Muscle of arm (tissue), 12 donors: ENCODE measurements around the gene CDH23. TPM values are rescaled to one million over a fixed set of nuclear protein-coding genes. Genes with fewer than 3 reads are reported as not detected.

ENCODE experiments used
- DNase-seq: peaks from one replicate; pipeline ENCODE4 v3.0.0-alpha.2; 2013
- polyA plus RNA-seq, 12 donors: library from polyadenylated mRNA; unstranded; fragments of 120-200 nt; gene quantifications; one replicate each; pipeline ENCODE4 v1.2.1, GENCODE V29; 2013; ENCODE audit not compliant: insufficient read length in 12 of 12

Gene CDH23
- polyA plus RNA-seq, 12 donors = 2.9 to 7.4 (median 4.3) TPM; not detected in 1

- no peak for DNase-seq
These were observed 117.2 kb downstream of the CDH23 start for GRCh38 chr10:71513936-71514335.

DNA sequence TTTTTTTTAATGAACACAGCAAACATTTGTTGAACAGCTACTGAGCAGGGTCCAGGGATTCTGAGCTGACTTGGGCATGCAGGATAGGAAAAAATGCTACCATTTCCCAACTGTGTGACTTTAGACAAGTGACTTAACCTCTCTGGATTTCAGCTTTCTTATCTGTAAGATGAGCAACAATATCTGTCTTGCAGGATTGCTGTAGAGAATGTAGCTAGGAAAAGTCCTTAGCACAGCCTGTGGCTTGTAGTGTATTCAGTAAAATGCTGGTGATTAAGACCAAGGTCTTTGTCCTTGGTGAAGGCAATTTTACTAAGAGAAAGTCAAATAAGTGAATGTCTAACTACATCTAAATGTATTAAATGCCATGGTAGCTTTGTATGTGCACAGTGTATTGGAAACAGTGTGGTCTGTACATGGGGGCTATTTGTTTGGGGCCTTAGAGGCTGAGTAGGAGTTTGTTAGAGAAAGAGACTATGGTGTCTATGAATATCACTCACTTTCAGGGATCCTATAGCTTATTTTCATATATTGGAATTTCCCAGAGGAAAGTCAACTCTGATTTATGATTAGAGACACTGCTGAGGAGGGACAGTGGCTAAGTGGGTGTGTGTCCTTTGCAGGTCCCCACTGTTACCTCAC, 118.9 kb downstream of the CDH23 start:
- DNase-seq = no peak

- no peak for DNase-seq
These were observed 120.2 kb downstream of the CDH23 start for GRCh38 chr10:71516890-71517289.

DNA sequence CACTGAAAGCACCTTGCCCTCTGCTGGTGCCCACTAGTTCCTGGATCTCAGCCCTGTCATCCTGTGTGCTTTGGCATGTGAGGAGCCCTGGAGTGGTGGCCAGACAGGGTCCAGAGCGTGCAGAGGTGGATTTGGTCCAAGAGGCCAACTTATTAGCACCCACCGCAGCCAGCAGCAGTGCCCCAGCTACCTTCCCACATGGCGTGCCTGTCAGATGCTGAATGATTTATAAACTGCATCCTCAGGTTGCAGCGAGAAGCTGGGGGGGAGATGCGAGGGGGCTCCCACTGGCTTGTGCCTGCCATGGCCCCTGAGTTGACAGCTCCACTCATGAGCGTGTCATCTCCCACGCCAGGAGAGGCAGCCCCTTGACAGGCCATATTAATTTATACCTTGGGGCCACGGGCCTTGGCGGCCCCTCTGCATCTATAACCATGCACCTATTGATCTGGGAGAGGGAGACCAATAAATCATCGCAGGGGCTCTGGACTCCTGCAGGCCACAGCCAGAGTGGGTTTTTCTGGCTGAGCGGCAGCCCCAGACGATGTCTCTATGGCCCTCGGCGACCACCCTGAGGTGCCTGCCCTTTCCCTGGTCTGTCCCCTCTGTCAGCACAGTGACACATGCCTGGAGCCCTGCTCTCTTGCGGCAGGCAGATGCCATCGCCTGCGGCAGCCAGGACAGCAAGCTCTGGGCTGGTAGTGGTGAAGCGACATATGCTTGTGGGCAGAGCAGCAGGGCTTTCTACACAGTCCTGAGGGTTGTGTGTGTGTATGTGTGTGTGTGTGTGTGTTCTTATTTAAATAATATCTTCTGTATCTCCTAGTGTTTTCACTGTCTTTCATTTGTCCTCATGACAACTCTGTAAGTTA, 120.8 kb downstream of the CDH23 start:
- no peak for DNase-seq

DNA sequence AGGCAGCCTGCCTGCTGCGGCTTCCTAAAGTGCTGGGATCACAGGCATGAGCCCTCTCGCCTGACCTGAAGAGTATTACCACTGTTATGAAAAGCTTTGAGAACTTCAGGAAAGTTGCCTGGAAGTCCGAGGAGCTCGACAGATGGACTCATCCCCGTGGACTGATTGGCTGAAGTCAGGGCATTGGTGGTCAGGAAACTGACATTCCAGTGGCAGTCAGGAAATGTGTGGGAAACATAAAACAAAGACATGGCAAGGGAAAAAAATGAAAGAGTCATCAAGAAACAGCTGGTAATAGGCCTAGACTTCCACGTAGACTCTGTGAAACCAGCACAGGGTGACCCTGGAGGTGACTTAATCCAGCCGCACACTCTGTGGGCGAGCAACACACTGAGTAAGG, 123.3 kb downstream of the CDH23 start:
- no peak for DNase-seq

GRCh38 chr10:71521504-71522441, 125.1 kb downstream of the CDH23 start:
- no peak for DNase-seq

DNA sequence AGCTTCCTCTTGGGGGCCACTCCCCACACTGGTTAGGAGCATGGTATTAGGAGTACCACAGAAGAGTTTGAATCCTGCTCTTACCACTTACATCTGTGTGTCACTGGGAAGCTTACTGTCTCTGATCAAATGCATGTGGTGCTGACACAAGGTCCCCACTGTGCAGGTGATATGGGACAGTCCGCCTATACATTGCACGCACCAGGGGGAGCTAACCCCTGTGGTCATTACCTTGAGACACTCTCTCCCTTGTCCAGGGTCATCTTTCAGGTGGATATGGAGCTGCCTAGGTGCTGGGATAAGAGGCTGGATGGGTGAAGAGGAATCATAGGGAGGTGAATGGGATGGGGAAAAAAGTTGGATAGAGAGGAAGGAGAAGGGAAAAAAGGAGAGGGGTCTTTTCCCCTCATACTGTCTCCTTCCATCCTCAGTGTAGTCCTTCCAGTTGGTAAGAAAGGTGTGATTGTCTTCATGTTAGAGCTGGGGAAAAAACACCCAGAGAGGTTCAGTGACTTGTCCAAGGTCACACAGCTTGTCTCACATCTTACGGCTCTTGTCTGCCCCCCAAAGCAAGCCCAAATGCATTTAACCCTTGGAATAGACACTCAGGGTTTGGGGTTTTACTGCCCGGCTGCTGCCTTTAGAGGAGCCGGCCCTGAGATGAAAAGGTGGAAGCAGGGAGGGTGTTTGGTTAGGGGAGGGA, 125.9 kb downstream of the CDH23 start:
- no peak for DNase-seq

- no peak for DNase-seq
These were observed 127.0 kb downstream of the CDH23 start for GRCh38 chr10:71523756-71524155.

- no peak for DNase-seq
These were observed 128.4 kb downstream of the CDH23 start for GRCh38 chr10:71525092-71525491.

DNA sequence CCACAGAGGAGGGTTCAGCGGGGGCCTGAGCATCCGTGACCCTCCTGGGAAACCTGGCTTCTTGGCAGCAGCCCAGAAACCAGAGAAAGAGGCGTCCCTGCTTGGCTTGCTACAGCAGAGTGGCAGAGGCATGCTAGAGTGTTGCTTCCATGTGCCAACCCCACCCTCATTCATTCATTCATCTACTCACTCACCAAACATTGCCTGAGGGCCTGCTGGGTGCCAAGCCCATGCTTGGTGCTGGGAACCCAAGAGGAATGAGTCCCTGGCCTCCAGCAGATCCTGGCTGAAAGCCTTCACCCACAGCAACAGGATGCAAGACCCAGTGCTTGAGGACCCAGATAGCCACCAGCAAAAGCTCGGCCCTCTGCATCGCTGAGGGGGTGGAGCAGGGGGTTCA, 129.0 kb downstream of the CDH23 start:
- no peak for DNase-seq

GRCh38 chr10:71526653-71527052, 129.9 kb downstream of the CDH23 start:
- no peak for DNase-seq

DNA sequence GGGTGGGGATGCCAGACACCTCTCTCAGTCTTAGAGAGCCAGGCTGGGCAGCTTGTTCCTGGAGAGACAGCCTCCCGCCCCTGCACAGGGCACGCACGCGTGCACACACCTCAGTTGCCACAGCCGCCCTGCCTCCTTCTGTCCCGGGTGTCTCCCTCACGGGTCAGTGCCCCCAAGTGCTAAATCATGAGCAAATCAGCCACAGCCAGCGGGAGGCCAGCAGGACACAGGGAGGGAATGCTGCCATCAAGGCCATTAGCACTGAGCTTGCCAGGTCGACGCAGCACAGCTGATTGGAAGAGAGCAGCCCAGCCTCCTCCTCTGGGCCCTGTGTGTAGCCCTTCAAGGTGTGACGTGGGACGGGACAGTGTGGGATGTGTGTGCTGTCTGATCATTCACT, 130.4 kb downstream of the CDH23 start:
- DNase-seq = no peak

DNA sequence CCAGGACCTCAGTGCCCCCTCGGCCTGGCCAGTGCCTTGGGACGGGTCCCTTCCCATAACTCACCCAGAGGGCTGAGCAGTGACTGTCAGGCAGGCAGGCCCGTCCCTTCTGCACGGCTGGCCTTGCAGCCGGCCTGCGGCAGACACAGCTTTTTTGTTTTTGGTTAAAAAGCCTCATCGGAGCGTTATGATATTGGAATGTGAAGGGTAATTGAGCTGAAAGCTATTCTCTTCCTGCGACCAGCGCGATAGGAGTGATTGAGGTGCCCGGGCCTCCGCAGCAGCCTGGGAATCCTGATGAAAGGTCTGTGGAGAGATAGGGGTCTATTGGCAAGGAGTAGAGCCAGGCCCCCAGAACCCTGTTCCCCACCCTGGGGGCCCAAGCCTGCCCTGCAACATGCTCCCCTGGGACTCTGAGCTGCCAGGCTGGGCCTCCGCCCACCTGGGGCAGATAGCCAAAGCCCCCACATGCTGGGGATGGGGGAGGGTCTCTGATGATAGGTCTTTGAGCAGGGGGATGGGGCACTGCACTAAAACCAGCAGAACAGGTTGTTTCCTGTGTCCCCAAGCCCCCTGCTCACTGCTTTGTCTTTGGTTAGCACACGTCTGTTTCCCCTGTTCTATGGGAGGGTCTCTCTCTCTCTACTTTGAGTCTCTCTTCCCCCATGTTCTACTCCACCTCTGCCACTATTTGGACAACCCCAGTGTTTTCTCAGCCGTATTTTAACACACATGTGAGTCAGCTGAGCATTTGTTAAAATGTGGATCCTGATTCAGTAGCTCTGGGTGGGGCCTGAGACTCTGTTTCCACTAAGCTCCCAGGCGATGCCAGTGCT, 131.9 kb downstream of the CDH23 start:
- DNase-seq = no peak

- DNase-seq = no peak
These were observed 132.6 kb downstream of the CDH23 start for GRCh38 chr10:71529207-71529827.

GRCh38 chr10:71530781-71531180, 134.1 kb downstream of the CDH23 start:
- no peak for DNase-seq

- DNase-seq = no peak
These were observed 135.0 kb downstream of the CDH23 start for GRCh38 chr10:71531485-71532446.

- no peak for DNase-seq
These were observed 136.2 kb downstream of the CDH23 start for GRCh38 chr10:71532878-71533277.

DNA sequence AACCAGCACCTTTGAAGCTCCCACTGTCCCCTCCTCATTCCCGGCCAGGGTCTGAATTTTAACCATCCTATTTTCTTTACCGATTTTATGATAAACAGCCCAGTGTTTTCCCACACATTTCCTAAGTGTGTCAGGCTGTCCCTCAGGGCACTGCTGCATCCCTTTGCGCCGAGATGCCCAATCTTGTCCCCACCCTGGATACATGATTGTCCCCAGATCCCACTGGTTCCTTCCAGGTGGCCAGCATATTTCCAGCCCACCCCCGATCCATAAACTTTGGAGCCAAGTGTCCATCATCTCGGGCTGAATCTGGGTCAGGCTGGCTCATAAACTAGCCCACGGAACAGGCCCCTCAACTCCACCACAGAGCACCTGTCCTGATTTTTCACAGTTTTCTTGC, 137.2 kb downstream of the CDH23 start:
- no peak for DNase-seq
